HG03097 (cell line): ENCODE data around the gene SLC16A12.

Experiments used
- ATAC-seq: cut with Tn5 transposase; IDR thresholded peaks from one replicate; pipeline ENCODE4 v1.9.1; 2021; ENCODE audit not compliant: unreplicated experiment, low FRiP score

Gene SLC16A12

GRCh38 chr10:89516149-89516832 lies 19.1 kb downstream of the SLC16A12 start:
- no peak for ATAC-seq

- no peak for ATAC-seq
Measured at GRCh38 chr10:89515031-89515841, 20.2 kb downstream of the SLC16A12 start.

GRCh38 chr10:89513206-89513605 lies 22.2 kb downstream of the SLC16A12 start:
- ATAC-seq = no peak

GRCh38 chr10:89505640-89506275 lies 29.6 kb downstream of the SLC16A12 start:
- no peak for ATAC-seq

- no peak for ATAC-seq
Measured at GRCh38 chr10:89504691-89505090, 30.7 kb downstream of the SLC16A12 start.

- no peak for ATAC-seq
Measured at GRCh38 chr10:89503652-89504370, 31.6 kb downstream of the SLC16A12 start.

GRCh38 chr10:89503151-89503550 lies 32.2 kb downstream of the SLC16A12 start:
- no peak for ATAC-seq

- ATAC-seq = no peak
Measured at GRCh38 chr10:89502549-89502948, 32.8 kb downstream of the SLC16A12 start.

- no peak for ATAC-seq
Measured at GRCh38 chr10:89494575-89494974, 40.8 kb downstream of the SLC16A12 start.

- ATAC-seq = no peak
Measured at GRCh38 chr10:89494068-89494467, 41.3 kb downstream of the SLC16A12 start.

- ATAC-seq = no peak
Measured at GRCh38 chr10:89491932-89492331, 43.5 kb downstream of the SLC16A12 start.

- no peak for ATAC-seq
Measured at GRCh38 chr10:89490596-89491335, 44.6 kb downstream of the SLC16A12 start.

GRCh38 chr10:89482256-89482655 lies 53.1 kb downstream of the SLC16A12 start:
- ATAC-seq = no peak

GRCh38 chr10:89481662-89482061 lies 53.7 kb downstream of the SLC16A12 start:
- no peak for ATAC-seq

- no peak for ATAC-seq
Measured at GRCh38 chr10:89479771-89480446, 55.5 kb downstream of the SLC16A12 start.

- ATAC-seq = no peak
Measured at GRCh38 chr10:89478739-89479654, 56.4 kb downstream of the SLC16A12 start.

- ATAC-seq = no peak
Measured at GRCh38 chr10:89478085-89478738, 57.2 kb downstream of the SLC16A12 start.

GRCh38 chr10:89476150-89476549 lies 59.2 kb downstream of the SLC16A12 start:
- no peak for ATAC-seq
